ENCODE data around the gene MTLN.

The MTLN gene

GRCh38 chr2:110172506-110172905 lies 39.8 kb downstream of the MTLN start:
- no peak for TF ChIP-seq CTCF (conservative IDR thresholded peaks at IDR 0.05)
- no peak for TF ChIP-seq ZFX (IDR thresholded peaks at IDR 0.05)

GRCh38 chr2:110170102-110170501 lies 42.2 kb downstream of the MTLN start:
- TF ChIP-seq ZFX (IDR thresholded peaks at IDR 0.05) (no peak), CTCF (conservative IDR thresholded peaks at IDR 0.05) (no peak)
- no peak overlapping the region for H3K27ac ChIP-seq

More at GRCh38 chr2:110172506-110172905, 39.8 kb downstream of the MTLN start:
- no peak overlapping the region for H3K27ac ChIP-seq

- no peak overlapping the region for H3K27ac ChIP-seq
- TF ChIP-seq CTCF (conservative IDR thresholded peaks at IDR 0.05) (no peak), ZFX (IDR thresholded peaks at IDR 0.05) (no peak)
Measured at GRCh38 chr2:110167326-110168000, 44.9 kb downstream of the MTLN start.

- no peak overlapping the region for H3K27ac ChIP-seq
- TF ChIP-seq CTCF (conservative IDR thresholded peaks at IDR 0.05) (no peak), ZFX (IDR thresholded peaks at IDR 0.05) (no peak)
Measured at GRCh38 chr2:110166266-110166665, 46.1 kb downstream of the MTLN start.
